Esophagus muscularis mucosa (tissue), 4 donors: ENCODE measurements around the gene FRK. TPM values are rescaled to one million over a fixed set of nuclear protein-coding genes. Genes with fewer than 3 reads are reported as not detected.
"Not testable (repeated sequence)": the region's sequence is repeated elsewhere in the genome, so short reads cannot be mapped to it uniquely, and the experiment has no call there.

Experiments
- DNase-seq: peaks from one replicate; pipeline ENCODE4 v3.0.0-alpha.2; 2017; ENCODE audit errors: extremely low spot score
- H3K27ac ChIP-seq, 4 donors: fragments of 200-600 bp; sonication (generic); replicated peaks in 1 of 4; 1 replicate in 3 of 4; 2 replicates in 1 of 4; pipeline ENCODE4 v1.5.1; 2016 to 2019; ENCODE audit warnings: mild to moderate bottlenecking in 1 of 4
- H3K27me3 ChIP-seq, 4 donors: fragments of 200-600 bp; sonication (generic); one replicate each; pipeline versions ENCODE4 v1.5.1 to v1.6.0; 2016 to 2019
- H3K36me3 ChIP-seq, 4 donors: fragments of 200-600 bp; sonication (generic); one replicate each; pipeline ENCODE4 v1.5.1; 2016 to 2019
- H3K4me1 ChIP-seq, 4 donors: fragments of 200-600 bp; sonication (generic); one replicate each; pipeline ENCODE4 v1.5.1; 2016 to 2019
- H3K4me3 ChIP-seq, 4 donors: fragments of 200-600 bp; sonication (generic); 1 replicate in 2 of 4; 2 replicates in 2 of 4; pipeline ENCODE4 v1.5.1; 2016 to 2019; ENCODE audit warnings: mild to moderate bottlenecking in 4 of 4, moderate library complexity in 1 of 4
- H3K9me3 ChIP-seq, 4 donors: fragments of 200-600 bp; sonication (generic); 1 replicate in 3 of 4; 2 replicates in 1 of 4; pipeline ENCODE4 v1.5.1; 2016 to 2019
- EP300 ChIP-seq: sonication (generic); formaldehyde crosslinking; IDR thresholded peaks from one replicate; pipeline ENCODE4 v1.6.1; 2017; ENCODE audit warnings: antibody characterized with exemption
- POLR2A ChIP-seq: fragments of 450-650 bp; IDR thresholded peaks from one replicate; pipeline ENCODE4 v1.6.1; 2017; ENCODE audit warnings: antibody characterized with exemption, moderate library complexity, mild to moderate bottlenecking, low read depth
- POLR2AphosphoS5 ChIP-seq, 2 donors: sonication (generic); formaldehyde crosslinking; IDR thresholded peaks; one replicate each; pipeline ENCODE4 v1.6.1; 2017; ENCODE audit warnings: antibody characterized with exemption in 2 of 2
- WGBS: methylation state at CpG from one replicate; pipeline ENCODE4 v1.1.5; 2018; 5-methylcytosine and 5-hydroxymethylcytosine counted together
- intact Hi-C: fragments of 100-400 bp; cut with DNase I; formaldehyde crosslinking; loops from one replicate; pipeline ENCODE4 v1.15.1; 2023
- total RNA-seq, 4 donors: library from RNA; depleted of rRNA; stranded (reverse); fragments of >200 nt; gene quantifications; one replicate each; pipeline versions ENCODE4 v1.1.0 to v1.2.1, GENCODE V29; 2016
- TF ChIP-seq, protein P1 (sequence below), 3 experiments: fragments of 200-600 bp in 2 of 3; fragments of 450-650 bp in 1 of 3; sonication (generic) in 2 of 3; IDR thresholded peaks; one replicate each; pipeline ENCODE4 v1.5.1; 2017 to 2019; ENCODE audit warnings: antibody characterized with exemption in 3 of 3, mild to moderate bottlenecking in 2 of 3, moderate library complexity in 1 of 3

The FRK gene
- total RNA-seq, 4 donors from 2014 or later = 0.17 to 0.57 (median 0.40) TPM

DNA sequence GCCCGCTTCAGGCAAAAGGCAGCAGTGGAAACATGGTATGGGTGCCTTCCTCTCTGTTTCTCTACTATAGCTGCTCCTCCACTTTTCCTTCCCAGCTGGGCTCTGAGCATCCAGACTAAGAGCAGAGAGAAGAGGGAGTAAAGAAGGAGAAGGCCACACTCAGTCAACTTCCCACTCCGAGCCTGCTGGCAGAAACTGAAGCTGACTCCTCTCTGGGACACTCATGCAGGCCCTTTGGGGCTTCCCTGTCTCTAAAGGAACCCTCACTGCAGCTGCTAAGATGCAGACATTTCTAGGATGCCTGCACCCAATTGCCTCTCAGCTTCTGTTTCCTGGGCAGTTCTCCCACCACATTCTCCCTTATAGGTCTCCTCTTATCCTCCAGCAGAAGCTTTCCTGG is 88.9 kb downstream of the FRK start:
- no peaks in the 10 kb centered on the region for H3K27me3 ChIP-seq
- no peak for TF ChIP-seq POLR2AphosphoS5 (IDR thresholded peaks at IDR 0.05)
- TF ChIP-seq, protein P1, sequence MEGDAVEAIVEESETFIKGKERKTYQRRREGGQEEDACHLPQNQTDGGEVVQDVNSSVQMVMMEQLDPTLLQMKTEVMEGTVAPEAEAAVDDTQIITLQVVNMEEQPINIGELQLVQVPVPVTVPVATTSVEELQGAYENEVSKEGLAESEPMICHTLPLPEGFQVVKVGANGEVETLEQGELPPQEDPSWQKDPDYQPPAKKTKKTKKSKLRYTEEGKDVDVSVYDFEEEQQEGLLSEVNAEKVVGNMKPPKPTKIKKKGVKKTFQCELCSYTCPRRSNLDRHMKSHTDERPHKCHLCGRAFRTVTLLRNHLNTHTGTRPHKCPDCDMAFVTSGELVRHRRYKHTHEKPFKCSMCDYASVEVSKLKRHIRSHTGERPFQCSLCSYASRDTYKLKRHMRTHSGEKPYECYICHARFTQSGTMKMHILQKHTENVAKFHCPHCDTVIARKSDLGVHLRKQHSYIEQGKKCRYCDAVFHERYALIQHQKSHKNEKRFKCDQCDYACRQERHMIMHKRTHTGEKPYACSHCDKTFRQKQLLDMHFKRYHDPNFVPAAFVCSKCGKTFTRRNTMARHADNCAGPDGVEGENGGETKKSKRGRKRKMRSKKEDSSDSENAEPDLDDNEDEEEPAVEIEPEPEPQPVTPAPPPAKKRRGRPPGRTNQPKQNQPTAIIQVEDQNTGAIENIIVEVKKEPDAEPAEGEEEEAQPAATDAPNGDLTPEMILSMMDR (IDR thresholded peaks at IDR 0.05) = no peak
- TF ChIP-seq POLR2A = no peak
- no peak for TF ChIP-seq EP300
- no peaks in the 10 kb centered on the region for H3K9me3 ChIP-seq
- no peaks in the 10 kb centered on the region for H3K36me3 ChIP-seq
- intact Hi-C loops = no loop called here
- no peak overlapping the region for H3K4me3 ChIP-seq
- DNase-seq = no peak
- no peak overlapping the region for H3K27ac ChIP-seq
- WGBS = 75% methylated on average over 2 of the region's 2 CpGs
- peaks cover 0 to 4% (median 0%) of the 10 kb centered on the region in 4 donors for H3K4me1 ChIP-seq

DNA sequence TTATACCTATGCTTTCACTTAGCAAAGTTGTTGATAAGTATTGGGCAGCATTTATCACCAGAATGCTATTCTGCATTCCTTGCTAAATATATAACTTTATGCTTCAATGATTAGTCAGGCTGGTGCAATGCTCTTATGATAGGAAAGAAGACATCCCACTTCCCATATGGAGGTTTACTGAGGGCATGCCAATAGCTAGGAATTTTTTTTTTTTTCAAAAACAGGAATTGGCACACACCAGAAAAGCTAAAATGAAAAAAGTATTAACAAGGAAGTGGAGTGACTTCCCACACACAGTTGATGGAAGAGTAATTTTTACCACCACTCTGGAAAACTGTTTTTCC is 90.8 kb downstream of the FRK start:
- TF ChIP-seq POLR2AphosphoS5 (IDR thresholded peaks at IDR 0.05) (no peak), POLR2A (no peak), EP300 (no peak)
- TF ChIP-seq, protein P1 (IDR thresholded peaks at IDR 0.05) = no peak
- Histone ChIP-seq H3K27ac (no peak overlapping the region), H3K4me3 (no peak overlapping the region), H3K4me1 (peaks cover 0 to 4% (median 0%) of the 10 kb centered on the region in 4 donors), H3K36me3 (no peaks in the 10 kb centered on the region), H3K9me3 (no peaks in the 10 kb centered on the region), H3K27me3 (no peaks in the 10 kb centered on the region)
- intact Hi-C loops = no loop called here
- no peak for DNase-seq

DNA sequence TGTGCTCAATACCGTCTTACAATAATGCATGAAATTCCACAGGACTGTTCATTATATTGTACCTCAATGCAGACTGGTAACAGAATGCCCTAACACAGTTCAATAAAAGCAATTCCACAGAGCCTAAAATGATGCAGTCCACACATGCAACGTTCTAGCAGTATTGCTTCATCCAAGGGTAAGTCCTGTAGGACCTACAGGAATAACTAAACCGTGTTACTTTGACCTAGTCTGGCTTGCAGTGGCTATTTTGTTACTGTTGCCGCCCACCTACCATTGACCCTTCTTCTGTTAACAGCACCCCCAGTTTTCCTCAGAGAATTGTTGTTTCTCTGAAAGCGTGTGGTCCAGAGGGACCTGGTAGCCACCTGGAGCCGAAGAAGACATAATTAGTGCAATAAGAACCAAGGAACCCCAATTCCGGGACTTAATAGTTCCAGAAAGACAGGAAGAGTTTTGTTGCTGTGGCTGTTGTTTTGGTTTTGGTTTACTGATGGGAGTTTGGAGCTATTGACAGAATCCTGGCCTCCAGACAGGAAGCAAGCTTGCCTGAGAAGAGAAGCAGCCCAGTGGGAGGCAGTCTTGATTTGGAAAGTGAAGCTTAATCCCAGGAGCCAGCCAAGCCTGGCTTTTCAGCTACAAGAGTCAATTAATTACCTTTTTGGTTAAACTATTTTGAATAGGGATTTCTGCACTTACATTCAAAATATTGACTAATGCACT is 91.3 kb downstream of the FRK start:
- H3K4me1 ChIP-seq = peaks cover 0 to 4% (median 0%) of the 10 kb centered on the region in 4 donors
- WGBS = 84% methylated on average over 7 of the region's 7 CpGs
- no peaks in the 10 kb centered on the region for H3K36me3 ChIP-seq
- no peak for DNase-seq
- no peak overlapping the region for H3K4me3 ChIP-seq
- TF ChIP-seq, protein P1 (IDR thresholded peaks at IDR 0.05) = no peak
- TF ChIP-seq POLR2AphosphoS5 (IDR thresholded peaks at IDR 0.05) = no peak
- no peak for TF ChIP-seq POLR2A
- TF ChIP-seq EP300 = no peak
- H3K27ac ChIP-seq = no peak overlapping the region
- H3K9me3 ChIP-seq = no peaks in the 10 kb centered on the region
- intact Hi-C loops = no loop called here
- no peaks in the 10 kb centered on the region for H3K27me3 ChIP-seq

DNA sequence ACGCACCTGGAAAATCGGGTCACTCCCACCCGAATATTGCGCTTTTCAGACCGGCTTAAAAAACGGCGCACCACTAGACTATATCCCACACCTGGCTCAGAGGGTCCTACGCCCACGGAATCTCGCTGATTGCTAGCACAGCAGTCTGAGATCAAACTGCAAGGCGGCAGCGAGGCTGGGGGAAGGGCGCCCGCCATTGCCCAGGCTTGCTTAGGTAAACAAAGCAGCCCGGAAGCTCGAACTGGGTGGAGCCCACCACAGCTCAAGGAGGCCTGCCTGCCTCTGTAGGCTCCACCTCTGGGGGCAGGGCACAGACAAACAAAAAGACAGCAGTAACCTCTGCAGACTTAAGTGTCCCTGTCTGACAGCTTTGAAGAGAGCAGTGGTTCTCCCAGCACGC is 100.4 kb downstream of the FRK start:
- H3K27ac ChIP-seq, H3K4me3 ChIP-seq, H3K36me3 ChIP-seq, intact Hi-C loops, H3K27me3 ChIP-seq, H3K9me3 ChIP-seq, DNase-seq, H3K4me1 ChIP-seq: not testable (repeated sequence)
- WGBS = 70% methylated on average over 2 of the region's 17 CpGs

DNA sequence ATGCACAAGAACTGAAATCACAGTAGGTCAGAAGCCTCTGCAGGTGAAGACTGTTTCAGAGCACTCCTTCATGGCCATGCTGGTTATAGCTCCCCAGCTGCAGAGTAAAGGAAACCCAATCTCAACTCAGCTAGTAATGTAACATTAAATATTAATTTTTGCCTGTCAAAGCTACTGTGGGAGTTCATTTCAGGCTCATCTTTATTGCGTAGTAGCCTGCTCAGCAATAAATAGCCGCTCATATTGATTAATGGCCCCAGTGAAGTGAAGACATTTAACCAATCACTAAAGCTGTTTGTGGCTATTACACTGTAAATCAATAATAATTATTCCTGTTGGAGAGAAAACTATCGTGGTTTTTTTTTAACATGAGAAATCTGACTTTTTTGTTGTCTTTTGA is 101.7 kb downstream of the FRK start:
- TF ChIP-seq POLR2AphosphoS5 (IDR thresholded peaks at IDR 0.05) (no peak), EP300 (no peak), POLR2A (no peak)
- TF ChIP-seq, protein P1 (IDR thresholded peaks at IDR 0.05) = no peak
- WGBS = 75% methylated on average over 3 of the region's 3 CpGs
- no peaks in the 10 kb centered on the region for H3K4me1 ChIP-seq

More for the DNA sequence above, 101.7 kb downstream of the FRK start:
- intact Hi-C loops = no loop called here
- H3K9me3 ChIP-seq = no peaks in the 10 kb centered on the region
- no peak overlapping the region for H3K4me3 ChIP-seq
- no peaks in the 10 kb centered on the region for H3K27me3 ChIP-seq
- H3K36me3 ChIP-seq = no peaks in the 10 kb centered on the region
- H3K27ac ChIP-seq = no peak overlapping the region
- no peak for DNase-seq
